Activated CD4-positive, alpha-beta memory T cell treated with anti-CD3 and anti-CD28 coated beads for 36 hours (primary cell): ENCODE results near the gene MRPS11. TPM values are rescaled to one million over a fixed set of nuclear protein-coding genes. Genes with fewer than 3 reads are reported as not detected.
A peak's percentile ranks its signal among the peaks of the same experiment; 100 is the strongest.
"Not testable (repeated sequence)": the region's sequence is repeated elsewhere in the genome, so short reads cannot be mapped to it uniquely, and the experiment has no call there.

ENCODE experiments used
- CTCF ChIA-PET: fragments of 350-600 bp; sonication (Branson Sonifier 250); formaldehyde crosslinking; loops from one replicate; lab custom pipeline; 2021; ENCODE audit warnings: antibody characterized with exemption, inconsistent platforms; lab: Charles Lee
- POLR2A ChIA-PET: fragments of 350-600 bp; sonication (Branson Sonifier 250); formaldehyde crosslinking; loops from one replicate; lab custom pipeline; 2021; ENCODE audit warnings: antibody characterized with exemption; lab: Charles Lee
- DNase-seq: peaks from one replicate; pipeline ENCODE4 v3.0.0-alpha.2; 2020
- H3K27ac Mint-ChIP-seq: one replicate; pipeline ENCODE4 v1.8.0; 2021; ENCODE audit warnings: mixed read lengths
- H3K27me3 Mint-ChIP-seq: one replicate; pipeline ENCODE4 v1.8.0; 2021; ENCODE audit warnings: mixed read lengths
- H3K36me3 Mint-ChIP-seq: one replicate; pipeline ENCODE4 v1.8.0; 2021; ENCODE audit warnings: mixed read lengths
- H3K4me1 Mint-ChIP-seq: one replicate; pipeline ENCODE4 v1.8.0; 2021; ENCODE audit warnings: low read depth, mixed read lengths
- H3K4me3 Mint-ChIP-seq: one replicate; pipeline ENCODE4 v1.8.0; 2021; ENCODE audit warnings: mild to moderate bottlenecking, mixed read lengths
- H3K9me3 Mint-ChIP-seq: one replicate; pipeline ENCODE4 v1.8.0; 2021; ENCODE audit warnings: mixed read lengths
- intact Hi-C: fragments of 100-400 bp; cut with micrococcal nuclease; formaldehyde crosslinking; loops from one replicate; pipeline ENCODE4 v1.15.1; 2023
- total RNA-seq, 2 experiments: library from RNA; stranded (reverse); gene quantifications; one replicate each; pipeline ENCODE4 v1.2.3, GENCODE V29; 2021

MRPS11 gene
- 10 to 100 TPM; 54.9 to 56.4 TPM for total RNA-seq

DNA sequence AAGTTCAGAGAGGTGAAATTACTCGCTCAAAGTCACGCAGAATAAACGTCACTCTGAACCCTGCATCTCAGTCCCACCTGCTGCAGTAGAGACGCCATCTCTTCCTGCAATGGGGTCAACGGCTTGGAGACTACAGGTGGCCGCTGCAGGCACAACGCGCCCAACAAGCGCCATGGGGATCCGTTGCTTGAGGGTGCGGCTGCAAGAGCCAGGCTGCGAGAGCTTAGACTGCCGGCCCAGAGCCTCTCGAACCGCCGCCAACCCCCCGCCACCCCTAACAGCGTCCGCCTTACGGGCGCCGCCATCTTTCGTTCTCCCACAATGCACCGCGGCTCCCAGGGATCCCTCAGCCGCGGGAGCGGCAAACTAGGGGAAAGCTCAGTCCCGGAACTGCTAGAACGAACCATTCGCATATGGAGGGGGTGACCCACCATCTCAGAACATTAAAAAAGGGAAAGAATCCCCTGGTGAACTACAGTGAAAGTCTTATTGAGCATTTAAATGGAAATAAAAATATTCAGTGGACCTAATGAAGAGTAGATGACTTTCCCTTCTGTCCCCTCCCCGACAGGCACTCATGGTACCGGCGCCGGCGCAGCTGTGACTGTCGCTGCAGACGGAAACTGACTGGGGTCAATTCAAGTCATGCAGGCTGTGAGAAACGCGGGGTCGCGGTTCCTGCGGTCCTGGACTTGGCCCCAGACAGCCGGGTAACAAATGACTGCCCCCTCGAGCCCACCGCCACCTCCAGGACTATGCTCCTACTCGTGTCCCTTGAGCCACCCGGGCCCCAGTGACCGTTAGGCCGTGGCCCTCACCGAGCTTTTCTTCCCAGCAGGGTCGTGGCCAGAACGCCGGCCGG lies at the start of gene MRPS11, which contains the start of gene MRPL46:
Gene MRPS11 (plus strand): TSS at position 636 of the 862 bp plus-strand sequence. CDS start 10 bp downstream, at position 646.
Gene MRPL46 (minus strand): TSS at position 316 of the 862 bp plus-strand sequence. CDS start 11 bp downstream, at position 305.
- ChIA-PET CTCF (interaction anchor here (0.6 to 3.1 kb wide), 7 partner anchors 11 to 447 kb away, joined by 3 to 23 read pairs (median 8); partner anchors contain the start of gene ISG20), POLR2A (interaction anchor here (0.7 to 1.6 kb wide), 8 partner anchors 23 to 428 kb away, joined by 3 to 7 read pairs (median 3); partner anchors contain the start of genes AEN, DET1 and HAPLN3)
- peaks cover 39% of the 10 kb centered on the region for H3K4me1 Mint-ChIP-seq
- intact Hi-C loops: loop anchor here (1.0 to 2.0 kb wide), 3 partner anchors 47 to 155 kb away; partner anchors contain the start of gene DET1
- H3K27ac Mint-ChIP-seq: peak within 1 kb of the TSS; percentile 98
- no peaks in the 10 kb centered on the region for H3K27me3 Mint-ChIP-seq
- H3K36me3 Mint-ChIP-seq: peaks cover 34% of the 10 kb centered on the region
- H3K9me3 Mint-ChIP-seq: no peaks in the 10 kb centered on the region
- peak; percentile 91 for DNase-seq
- H3K4me3 Mint-ChIP-seq: peak within 1 kb of the TSS; percentile 93

DNA sequence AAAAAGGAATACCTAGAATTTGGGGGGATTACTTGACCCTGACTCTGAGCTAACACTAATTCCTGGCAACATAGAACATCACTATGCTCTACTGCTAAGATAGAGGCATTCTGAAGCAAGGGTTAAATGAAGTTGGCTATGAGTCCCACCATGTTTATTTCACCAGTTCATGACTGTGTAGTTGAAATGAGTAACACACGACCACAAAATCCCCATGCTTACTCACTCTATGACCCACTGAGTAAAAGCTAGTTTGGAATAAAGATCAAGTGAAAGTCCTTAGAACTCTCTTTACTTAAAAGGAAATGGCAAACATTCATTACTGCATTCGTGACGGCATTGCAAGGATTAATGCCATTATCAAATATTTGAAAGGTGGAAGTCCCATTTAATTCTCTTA lies 47.7 kb upstream of the MRPS11 start:
- Mint-ChIP-seq H3K27me3 (peaks cover 49% of the 10 kb centered on the region), H3K9me3 (peaks cover 3% of the 10 kb centered on the region), H3K4me3 (no peak overlapping the region), H3K27ac (no peak overlapping the region), H3K36me3 (no peaks in the 10 kb centered on the region), H3K4me1 (peaks cover 16% of the 10 kb centered on the region)
- ChIA-PET POLR2A (interaction anchor here (1.2 kb wide), 1 partner anchor 26 kb away, joined by 4 read pairs; no protein-coding TSS in a partner anchor), CTCF (interaction anchor here (0.7 kb wide), 1 partner anchor 11 kb away, joined by 3 read pairs; no protein-coding TSS in a partner anchor)
- DNase-seq: no peak
- intact Hi-C loops: loop anchor here (1.0 to 2.0 kb wide), 3 partner anchors 27 to 47 kb away; partner anchors contain the start of genes MRPL46 and MRPS11

DNA sequence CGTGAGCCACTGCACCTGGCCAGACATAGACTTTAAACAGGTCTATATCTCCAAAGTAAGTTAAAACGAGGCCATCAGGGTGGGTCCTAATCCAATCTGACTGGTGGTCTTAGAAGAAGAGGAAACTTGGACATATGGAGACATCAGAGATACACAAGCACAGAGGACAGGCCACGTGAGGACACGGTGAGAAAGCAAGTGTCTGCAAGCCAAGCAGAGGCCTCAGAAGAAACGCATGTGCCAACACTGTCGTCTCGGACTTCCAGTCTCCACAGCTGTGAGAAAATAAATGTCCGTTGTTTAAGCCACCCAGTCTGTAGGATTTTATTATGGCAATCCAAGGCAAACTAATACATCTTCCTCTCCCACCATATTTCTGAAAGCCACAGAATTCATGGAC lies 44.2 kb upstream of the MRPS11 start:
- no peaks in the 10 kb centered on the region for H3K36me3 Mint-ChIP-seq

DNA sequence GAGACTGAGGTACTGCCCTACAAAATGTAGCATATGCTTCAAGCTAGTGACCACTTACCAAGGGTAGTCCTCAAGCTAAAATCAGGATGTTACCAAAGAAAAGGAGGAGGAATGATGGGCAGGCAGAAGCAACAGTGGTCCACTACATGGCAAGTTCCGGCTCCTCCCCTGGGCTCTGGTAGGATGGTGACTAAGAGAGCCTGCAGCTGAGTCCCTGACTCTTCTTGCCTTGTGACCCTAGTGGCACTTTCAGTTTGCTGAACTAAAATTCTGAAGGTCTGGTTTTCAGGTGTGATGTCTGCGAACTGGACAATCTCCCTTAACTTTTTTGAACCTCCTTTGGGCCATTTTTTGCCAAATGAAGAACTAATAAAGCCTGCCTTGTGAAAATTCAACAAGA lies 41.2 kb upstream of the MRPS11 start:
- ChIA-PET POLR2A (no interaction called here), CTCF (no interaction called here)
- Mint-ChIP-seq H3K9me3 (no peaks in the 10 kb centered on the region), H3K36me3 (no peaks in the 10 kb centered on the region), H3K4me1 (no peaks in the 10 kb centered on the region), H3K4me3 (no peak overlapping the region), H3K27me3 (peaks cover 40% of the 10 kb centered on the region), H3K27ac (no peak overlapping the region)
- intact Hi-C loops: no loop called here
- no peak for DNase-seq

More for the DNA sequence above, 44.2 kb upstream of the MRPS11 start:
- Mint-ChIP-seq H3K4me1 (peaks cover 16% of the 10 kb centered on the region), H3K9me3 (peaks cover 3% of the 10 kb centered on the region), H3K27ac (no peak overlapping the region), H3K4me3 (no peak overlapping the region), H3K27me3 (peaks cover 43% of the 10 kb centered on the region)
- CTCF ChIA-PET: no interaction called here
- no peak for DNase-seq
- POLR2A ChIA-PET: no interaction called here
- intact Hi-C loops: no loop called here

DNA sequence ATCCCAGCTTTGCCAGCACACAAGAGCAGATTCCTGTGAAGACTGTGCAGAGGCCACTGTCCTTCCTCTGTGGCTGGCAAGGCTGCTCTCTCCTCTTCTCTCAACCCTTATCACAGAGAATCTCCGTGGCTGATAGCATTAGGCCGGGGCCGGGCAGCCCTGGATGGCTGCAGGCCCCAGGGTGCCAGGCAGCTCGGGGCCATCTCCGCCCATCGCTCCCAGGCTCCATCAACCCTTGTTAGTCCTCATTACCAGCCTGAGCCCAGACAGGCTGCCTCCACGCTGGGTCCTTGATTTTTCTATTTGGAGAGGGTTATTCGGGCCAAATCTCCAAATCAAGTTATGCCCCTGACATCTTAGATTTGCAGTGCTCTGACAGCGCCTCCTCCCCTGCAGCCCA lies 39.5 kb upstream of the MRPS11 start:
- no peak for DNase-seq
- Mint-ChIP-seq H3K4me1 (no peaks in the 10 kb centered on the region), H3K9me3 (no peaks in the 10 kb centered on the region), H3K27me3 (peaks cover 39% of the 10 kb centered on the region), H3K27ac (no peak overlapping the region), H3K36me3 (no peaks in the 10 kb centered on the region), H3K4me3 (no peak overlapping the region)
- intact Hi-C loops: no loop called here
- POLR2A ChIA-PET: no interaction called here
- CTCF ChIA-PET: no interaction called here

DNA sequence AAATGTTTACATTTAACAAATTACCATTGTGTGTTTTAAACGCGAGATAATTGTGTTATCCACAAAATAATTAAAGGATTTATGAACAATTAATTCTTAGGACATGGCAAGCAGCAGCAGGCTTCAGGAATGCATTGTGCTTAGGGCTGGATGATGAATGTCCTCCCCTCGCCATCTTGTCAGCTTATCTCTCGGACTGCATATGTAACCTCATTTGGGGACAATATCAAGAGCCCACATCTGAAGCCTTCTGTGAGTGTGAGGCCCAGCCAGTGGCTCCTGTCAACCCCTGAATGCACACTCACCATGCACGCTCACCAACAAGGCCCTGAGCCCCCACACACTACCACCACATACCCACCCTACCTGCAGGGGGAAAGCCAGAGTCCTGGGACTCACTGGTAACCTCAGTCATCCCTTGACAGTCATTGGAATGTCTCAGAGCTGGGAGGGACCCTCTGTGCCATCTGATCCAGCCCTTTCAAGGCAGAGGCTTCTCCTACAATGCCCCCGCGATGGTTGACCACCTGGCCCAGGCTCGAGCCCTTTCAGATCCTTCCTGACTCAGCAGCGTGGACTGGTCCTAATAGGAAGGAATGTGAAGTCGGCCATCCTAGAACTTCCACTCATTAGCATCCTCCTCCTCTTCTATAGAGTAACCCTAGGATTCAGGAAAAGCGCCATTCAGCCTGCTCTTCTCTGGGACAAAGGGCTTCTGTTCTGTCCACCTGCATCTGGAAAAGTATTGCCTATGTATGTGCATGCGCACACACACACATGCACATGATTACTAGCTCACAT lies 38.5 kb upstream of the MRPS11 start:
- Mint-ChIP-seq H3K27ac (no peak overlapping the region), H3K4me1 (no peaks in the 10 kb centered on the region), H3K27me3 (peaks cover 37% of the 10 kb centered on the region), H3K4me3 (no peak overlapping the region), H3K36me3 (no peaks in the 10 kb centered on the region), H3K9me3 (no peaks in the 10 kb centered on the region)
- ChIA-PET CTCF (no interaction called here), POLR2A (no interaction called here)
- intact Hi-C loops: no loop called here
- no peak for DNase-seq

DNA sequence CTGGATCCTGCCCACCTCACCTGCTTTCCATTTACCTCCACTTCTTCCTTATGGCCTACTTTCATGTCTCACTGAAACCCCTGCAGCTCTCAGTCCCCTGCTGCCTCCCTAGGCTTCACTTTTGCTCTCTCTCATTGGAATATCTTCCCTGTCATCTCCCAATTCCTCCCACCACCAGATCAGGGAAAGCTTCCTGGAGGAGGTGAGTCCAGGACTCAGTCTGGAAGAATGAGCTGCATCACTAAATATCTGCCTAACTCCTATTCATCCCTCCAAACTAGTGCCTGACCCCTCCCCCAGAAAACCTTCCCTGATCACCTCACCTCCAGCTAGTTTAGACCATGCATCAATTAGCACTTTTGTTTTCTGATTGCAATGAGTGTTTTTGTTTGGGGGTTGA lies 37.5 kb upstream of the MRPS11 start:
- ChIA-PET CTCF (interaction anchor here (1.1 kb wide), 1 partner anchor 20 kb away, joined by 3 read pairs; no protein-coding TSS in a partner anchor), POLR2A (no interaction called here)
- Mint-ChIP-seq H3K27ac (no peak overlapping the region), H3K36me3 (no peaks in the 10 kb centered on the region), H3K27me3 (peaks cover 33% of the 10 kb centered on the region), H3K4me1 (no peaks in the 10 kb centered on the region), H3K4me3 (no peak overlapping the region), H3K9me3 (no peaks in the 10 kb centered on the region)
- DNase-seq: no peak
- intact Hi-C loops: no loop called here

DNA sequence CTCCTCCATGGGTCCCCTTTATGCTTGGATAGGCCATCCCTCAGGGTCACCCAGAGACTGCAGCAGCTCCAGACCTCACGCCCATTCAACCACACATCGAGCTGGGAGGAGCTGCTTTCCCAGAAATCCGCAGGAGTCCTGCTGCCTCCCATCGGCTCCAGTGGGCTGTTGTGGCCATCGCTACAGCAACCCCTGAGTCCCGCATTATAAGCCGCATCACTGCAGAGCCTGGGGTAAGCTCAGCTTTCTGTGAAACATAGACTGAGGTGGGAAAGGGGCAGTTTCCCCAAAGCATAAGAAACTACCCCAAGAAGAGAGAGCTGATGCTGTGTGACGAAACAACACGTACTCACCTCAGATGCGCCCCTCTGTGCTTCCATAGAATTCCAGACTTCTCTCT lies 36.1 kb upstream of the MRPS11 start:
- H3K36me3 Mint-ChIP-seq: no peaks in the 10 kb centered on the region

DNA sequence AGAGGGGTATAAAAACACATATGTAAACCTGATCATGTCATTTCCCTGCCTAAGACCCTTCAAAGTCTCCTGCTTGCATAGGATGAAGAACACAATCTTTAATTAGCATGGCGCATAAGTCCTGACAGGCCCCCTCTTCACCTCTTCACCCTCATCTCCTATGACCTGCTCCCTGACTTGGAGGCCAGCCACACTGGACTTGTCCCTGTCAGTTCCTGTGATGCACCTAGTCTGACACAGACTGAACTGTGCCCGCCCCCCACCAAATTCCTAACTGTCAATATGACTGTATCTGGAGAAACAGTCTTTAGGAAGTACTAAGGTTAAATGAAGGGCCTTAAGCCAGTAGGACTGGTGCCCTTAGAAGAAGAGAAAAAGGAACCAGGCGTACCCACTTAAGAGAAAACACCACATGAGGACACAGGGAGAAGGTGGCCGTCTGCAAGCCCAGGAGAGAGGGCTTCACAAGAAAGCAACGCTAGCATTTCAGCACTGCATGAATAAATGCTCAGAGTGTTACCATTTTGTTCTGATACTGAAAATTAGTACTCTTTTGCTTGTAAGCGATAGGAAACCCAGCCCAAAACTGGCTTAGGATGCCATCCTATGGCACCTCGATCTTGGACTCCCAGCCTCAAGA lies 34.3 kb upstream of the MRPS11 start:
- no peaks in the 10 kb centered on the region for H3K9me3 Mint-ChIP-seq
- ChIA-PET POLR2A (no interaction called here), CTCF (no interaction called here)
- H3K27ac Mint-ChIP-seq: no peak overlapping the region
- intact Hi-C loops: no loop called here
- no peak for DNase-seq
- peaks cover 28% of the 10 kb centered on the region for H3K27me3 Mint-ChIP-seq
- H3K36me3 Mint-ChIP-seq: no peaks in the 10 kb centered on the region
- H3K4me1 Mint-ChIP-seq: no peaks in the 10 kb centered on the region
- H3K4me3 Mint-ChIP-seq: no peak overlapping the region

More for the DNA sequence above, 36.1 kb upstream of the MRPS11 start:
- Mint-ChIP-seq H3K9me3 (no peaks in the 10 kb centered on the region), H3K4me3 (no peak overlapping the region), H3K27me3 (peaks cover 30% of the 10 kb centered on the region), H3K4me1 (no peaks in the 10 kb centered on the region), H3K27ac (no peak overlapping the region)
- ChIA-PET POLR2A (no interaction called here), CTCF (interaction anchor here (0.7 to 1.1 kb wide), 2 partner anchors 11 to 19 kb away, joined by 3 read pairs; no protein-coding TSS in a partner anchor)
- DNase-seq: no peak
- intact Hi-C loops: no loop called here

DNA sequence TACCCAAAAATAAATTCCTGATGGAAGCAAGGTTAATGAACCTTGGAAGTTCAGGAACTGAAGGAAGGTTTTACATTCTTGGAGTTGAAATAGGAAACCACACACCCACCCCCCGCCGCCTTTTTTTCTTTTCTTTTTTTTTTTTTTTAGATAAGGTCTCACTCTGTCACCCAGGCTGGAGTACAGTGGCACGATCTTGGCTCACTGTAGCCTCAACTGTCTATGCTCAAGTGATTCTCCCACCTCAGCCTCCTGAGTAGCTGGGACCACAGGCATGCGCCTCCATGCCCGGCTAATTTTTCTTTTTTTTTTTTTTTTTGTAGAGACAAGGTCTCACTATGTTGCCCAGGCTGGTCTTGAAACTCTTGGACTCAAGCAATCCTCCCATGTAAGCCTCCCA lies 33.4 kb upstream of the MRPS11 start:
- POLR2A ChIA-PET: not testable (repeated sequence)

DNA sequence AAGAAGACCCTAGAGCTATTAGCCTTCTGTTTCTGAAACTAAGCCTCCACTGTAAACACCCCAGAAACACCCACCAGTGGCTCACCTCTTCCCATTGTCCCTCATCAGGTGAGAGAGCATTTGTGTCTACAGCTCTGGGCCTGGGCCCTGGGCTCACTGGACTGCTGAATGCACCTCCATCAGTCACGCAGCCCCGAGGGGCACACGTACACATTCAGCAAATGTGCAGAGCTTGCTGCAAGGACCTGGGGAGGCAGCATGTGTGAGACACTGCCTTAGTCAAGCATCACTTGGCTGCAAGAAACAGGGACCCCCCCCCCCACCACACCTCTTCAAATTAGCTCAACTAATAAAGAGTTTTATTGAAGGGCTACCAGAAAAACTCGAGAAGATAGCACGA lies 29.3 kb upstream of the MRPS11 start:
- Mint-ChIP-seq H3K9me3 (peaks cover 3% of the 10 kb centered on the region), H3K27me3 (peaks cover 29% of the 10 kb centered on the region), H3K36me3 (peaks cover under 1% of the 10 kb centered on the region), H3K4me1 (no peaks in the 10 kb centered on the region), H3K4me3 (no peak overlapping the region), H3K27ac (no peak overlapping the region)
- intact Hi-C loops: no loop called here
- ChIA-PET CTCF (interaction anchor here (0.6 to 1.4 kb wide), 2 partner anchors 18 to 60 kb away, joined by 3 read pairs; no protein-coding TSS in a partner anchor), POLR2A (no interaction called here)
- no peak for DNase-seq

More for the DNA sequence above, 33.4 kb upstream of the MRPS11 start:
- H3K4me3 Mint-ChIP-seq, CTCF ChIA-PET, H3K27ac Mint-ChIP-seq, H3K4me1 Mint-ChIP-seq, H3K36me3 Mint-ChIP-seq, DNase-seq, intact Hi-C loops, H3K9me3 Mint-ChIP-seq: not testable (repeated sequence)
- H3K27me3 Mint-ChIP-seq: peaks cover 30% of the 10 kb centered on the region
